Tibial nerve (tissue), 4 donors: ENCODE results near the gene GLIS2.

Experiments
- EP300 ChIP-seq, 2 donors: sonication (generic); formaldehyde crosslinking; IDR thresholded peaks; one replicate each; pipeline ENCODE4 v1.6.1; 2017; ENCODE audit warnings: antibody characterized with exemption in 2 of 2, mild to moderate bottlenecking in 1 of 2
- POLR2A ChIP-seq, 2 donors: fragments of 450-650 bp; IDR thresholded peaks; one replicate each; pipeline ENCODE4 v1.6.1; 2017; ENCODE audit warnings: antibody characterized with exemption in 2 of 2, mild to moderate bottlenecking in 2 of 2, moderate library complexity in 2 of 2
- TF ChIP-seq, protein P1 (sequence below), 5 experiments: fragments of 200-600 bp in 3 of 5; fragments of 450-650 bp in 2 of 5; sonication (generic) in 3 of 5; IDR thresholded peaks; one replicate each; pipeline ENCODE4 v1.5.1; 2016 to 2019; ENCODE audit warnings: antibody characterized with exemption in 5 of 5, mild to moderate bottlenecking in 3 of 5, moderate library complexity in 2 of 5

DNA sequence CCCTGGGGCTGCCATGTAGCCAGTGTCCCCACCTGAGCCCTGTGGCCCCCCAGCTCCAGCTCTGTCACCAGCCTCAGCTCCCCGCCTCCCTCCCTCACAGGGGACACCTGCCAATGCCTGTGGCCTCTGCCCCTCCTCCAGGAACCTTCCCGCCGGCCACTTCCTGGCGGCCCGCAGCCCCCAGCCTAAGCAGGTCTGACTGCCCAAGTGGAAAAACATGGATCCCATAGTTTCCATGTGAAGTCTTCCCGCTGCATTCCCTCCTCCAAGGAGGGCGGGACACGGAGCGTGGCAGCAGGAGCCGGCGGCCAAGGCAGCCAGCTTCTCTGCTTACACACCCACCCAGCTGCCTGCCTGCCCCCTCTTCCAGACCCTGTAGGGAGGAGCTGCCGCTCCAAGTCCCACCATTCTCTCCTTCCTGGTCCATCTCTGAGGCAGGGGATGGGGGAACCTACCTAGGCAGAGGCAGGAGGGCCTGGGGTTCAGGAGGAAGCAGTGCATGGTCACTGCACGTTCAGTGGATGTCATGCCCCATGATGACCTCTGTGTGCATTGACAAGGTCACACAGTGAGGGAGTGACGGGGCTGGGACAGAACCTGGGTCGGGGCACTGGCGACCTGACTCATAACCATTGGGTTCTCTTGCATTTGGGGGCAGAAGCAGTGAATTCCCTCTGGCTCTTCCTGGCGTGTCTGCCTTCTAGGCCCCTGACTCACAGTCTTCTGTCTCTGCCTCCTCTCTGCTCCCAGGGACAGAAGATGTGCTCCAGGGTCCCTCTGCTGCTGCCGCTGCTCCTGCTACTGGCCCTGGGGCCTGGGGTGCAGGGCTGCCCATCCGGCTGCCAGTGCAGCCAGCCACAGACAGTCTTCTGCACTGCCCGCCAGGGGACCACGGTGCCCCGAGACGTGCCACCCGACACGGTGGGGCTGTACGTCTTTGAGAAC, 64.5 kb downstream of the GLIS2 start:
- TF ChIP-seq POLR2A (IDR thresholded peaks at IDR 0.05) (no peak), EP300 (IDR thresholded peaks at IDR 0.05) (no peak)
- TF ChIP-seq, protein P1, sequence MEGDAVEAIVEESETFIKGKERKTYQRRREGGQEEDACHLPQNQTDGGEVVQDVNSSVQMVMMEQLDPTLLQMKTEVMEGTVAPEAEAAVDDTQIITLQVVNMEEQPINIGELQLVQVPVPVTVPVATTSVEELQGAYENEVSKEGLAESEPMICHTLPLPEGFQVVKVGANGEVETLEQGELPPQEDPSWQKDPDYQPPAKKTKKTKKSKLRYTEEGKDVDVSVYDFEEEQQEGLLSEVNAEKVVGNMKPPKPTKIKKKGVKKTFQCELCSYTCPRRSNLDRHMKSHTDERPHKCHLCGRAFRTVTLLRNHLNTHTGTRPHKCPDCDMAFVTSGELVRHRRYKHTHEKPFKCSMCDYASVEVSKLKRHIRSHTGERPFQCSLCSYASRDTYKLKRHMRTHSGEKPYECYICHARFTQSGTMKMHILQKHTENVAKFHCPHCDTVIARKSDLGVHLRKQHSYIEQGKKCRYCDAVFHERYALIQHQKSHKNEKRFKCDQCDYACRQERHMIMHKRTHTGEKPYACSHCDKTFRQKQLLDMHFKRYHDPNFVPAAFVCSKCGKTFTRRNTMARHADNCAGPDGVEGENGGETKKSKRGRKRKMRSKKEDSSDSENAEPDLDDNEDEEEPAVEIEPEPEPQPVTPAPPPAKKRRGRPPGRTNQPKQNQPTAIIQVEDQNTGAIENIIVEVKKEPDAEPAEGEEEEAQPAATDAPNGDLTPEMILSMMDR (IDR thresholded peaks at IDR 0.05) = no peak
